GM18868 (cell line): Measurements from ENCODE around the gene PALS1.

Source experiments
- ATAC-seq: cut with Tn5 transposase; IDR thresholded peaks from one replicate; pipeline ENCODE4 v1.9.1; 2021; ENCODE audit warnings: mild to moderate bottlenecking, moderate library complexity; ENCODE audit not compliant: unreplicated experiment

The PALS1 gene

DNA sequence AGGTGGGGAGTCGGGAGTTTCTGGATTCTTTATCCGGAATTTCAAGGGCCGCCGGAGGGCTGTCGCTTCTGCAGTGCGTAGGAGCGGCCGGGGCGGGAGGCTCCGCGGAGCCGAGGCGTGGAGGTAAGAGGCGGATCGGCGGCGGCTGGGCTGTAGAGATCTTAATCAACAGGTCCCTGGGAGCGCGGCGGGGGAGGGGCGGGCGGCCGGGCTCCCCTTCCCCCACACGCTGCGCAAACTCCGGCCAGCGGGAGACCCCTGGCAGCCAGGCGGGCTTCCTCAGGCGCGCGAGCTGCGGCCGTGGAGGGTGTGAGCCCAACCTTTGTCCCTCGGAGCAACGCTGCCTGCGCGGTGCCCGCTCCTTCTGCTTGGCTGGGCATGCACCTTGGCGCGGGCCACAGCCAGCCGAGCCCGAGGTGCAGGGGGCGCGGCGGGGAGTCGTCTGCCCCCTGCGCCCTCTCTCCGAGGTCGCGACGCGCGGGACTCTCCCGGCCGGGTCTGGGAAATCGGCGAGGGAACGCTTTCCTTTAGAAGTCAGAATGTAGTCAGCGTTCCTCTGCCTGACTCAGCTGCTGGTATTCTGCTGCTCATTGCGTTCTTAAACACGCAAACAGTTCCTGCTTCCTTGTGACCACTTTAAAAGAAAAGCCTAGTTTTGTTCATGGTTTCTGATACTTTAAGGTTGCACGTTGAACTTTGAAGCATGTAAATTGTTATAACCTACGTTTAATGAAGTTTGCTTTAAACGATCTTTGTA, at the start of gene PALS1:
TSS of gene PALS1 (plus strand) at position 25 of the 757 bp plus-strand sequence. CDS start 37,736 bp downstream, outside the sequence.
- ATAC-seq = peak; percentile 38

DNA sequence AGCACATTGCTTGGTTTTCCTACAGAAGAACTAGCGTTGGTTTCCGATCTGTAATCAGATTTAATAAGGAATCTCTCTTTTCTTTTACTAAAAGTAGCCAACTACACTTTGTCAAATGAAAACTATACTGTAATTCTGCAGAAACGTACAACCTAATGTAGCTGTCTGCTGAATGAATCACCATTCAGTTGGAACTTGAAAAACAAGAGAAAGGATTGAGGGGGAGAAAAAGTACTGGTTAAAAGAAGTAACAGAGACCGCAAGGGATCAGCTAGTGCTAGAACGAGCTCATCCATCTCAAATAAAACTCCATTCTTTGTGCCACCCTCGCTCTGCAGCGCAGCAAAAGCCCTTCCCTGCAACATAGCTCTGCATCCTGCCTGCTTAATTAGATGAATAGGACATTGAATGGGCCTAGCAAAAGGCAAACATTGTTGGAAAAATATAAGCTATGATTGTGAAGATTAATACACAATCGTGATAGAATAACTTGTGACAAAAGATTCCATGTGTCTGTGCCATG, 49.4 kb upstream of the PALS1 start:
- no peak for ATAC-seq

DNA sequence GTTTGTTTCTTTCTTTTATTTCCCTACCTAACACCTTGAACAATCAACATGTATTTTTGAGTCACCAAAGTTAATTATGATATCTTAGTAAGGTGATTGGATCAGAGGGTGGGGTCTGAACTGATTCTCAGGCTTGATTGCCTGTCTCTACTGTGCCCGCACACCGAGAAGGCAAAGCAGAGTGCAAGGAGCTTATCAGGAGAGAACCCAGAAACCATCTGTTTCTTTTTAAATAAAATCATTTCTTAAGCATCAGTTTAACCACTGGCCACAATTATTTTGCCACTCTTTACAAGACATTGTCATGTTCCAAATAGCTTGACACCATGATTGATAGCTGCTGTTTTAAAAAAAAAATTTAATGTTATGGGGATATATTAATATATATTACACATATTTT, 48.9 kb upstream of the PALS1 start:
- ATAC-seq = no peak

DNA sequence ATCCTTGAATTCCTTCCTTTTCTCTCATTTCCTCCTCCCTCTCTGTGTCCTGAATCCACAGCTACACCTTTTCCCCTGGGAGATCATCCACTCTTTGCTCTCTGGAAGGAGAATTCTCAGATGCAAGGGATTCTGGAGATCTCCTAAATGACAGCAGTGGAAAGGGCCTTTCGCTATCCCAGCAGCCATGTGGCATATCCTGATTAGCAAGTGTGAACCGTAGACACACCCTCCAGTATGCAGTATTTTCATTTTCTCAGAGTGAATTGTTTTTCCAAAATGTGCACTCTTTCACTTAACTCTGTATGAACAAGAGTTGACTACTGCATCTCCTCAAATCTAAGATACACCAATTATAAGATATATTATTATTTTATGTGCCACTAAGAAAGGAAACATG, 46.0 kb upstream of the PALS1 start:
- no peak for ATAC-seq

DNA sequence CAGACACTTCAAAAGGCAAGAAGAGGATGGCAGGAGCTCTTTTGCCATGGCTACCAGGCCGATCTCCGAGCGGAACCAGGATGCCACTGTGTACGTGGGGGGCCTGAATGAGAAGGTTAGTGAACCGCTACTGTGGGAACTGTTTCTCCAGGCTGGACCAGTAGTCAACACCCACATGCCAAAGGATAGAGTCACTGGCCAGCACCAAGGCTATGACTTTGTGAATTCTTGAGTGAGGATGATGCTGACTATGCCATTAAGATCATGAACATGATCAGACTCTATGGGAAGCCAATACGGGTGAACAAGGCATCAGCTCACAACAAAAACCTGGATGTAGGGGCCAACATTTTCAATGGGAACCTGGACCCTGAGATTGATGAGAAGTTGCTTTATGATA, 42.2 kb upstream of the PALS1 start:
- ATAC-seq = no peak

DNA sequence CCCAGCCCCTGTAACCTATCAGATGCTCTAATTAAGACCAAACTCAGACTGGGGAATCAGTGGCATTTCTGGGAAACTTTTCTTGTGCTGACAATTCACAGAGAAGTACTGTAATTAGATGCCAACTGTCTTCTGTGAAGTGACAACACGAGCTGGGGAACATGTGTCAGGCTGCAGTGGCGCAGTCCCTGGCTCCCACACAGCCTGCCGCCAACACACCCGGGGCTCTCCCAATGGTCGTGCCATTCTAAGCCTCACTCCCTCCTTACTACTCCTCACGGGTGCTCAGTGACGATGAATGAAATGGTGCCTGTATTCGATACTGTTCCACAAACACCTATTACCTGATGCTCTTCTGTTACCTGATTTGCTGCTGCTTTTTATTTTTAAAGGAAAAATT, 33.4 kb upstream of the PALS1 start:
- no peak for ATAC-seq

DNA sequence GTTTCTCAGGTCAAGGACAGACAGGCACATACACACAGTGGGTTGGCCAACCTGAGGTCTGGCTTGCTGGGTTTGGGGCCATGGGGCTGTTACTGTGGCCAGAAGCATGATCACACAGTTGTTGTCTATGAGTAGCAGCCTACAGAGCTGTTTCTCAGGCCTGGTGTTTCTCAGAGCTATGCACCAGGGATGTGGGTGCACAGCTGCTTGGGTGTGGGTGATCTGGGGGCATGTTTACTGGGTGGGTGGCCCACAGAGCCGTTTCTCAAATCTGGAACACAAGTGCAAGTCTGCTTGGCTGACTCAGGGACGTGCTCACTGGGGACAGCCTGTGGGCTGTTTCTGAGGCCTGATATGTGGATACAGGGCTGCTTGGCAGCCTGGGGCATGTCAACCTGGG, 23.1 kb upstream of the PALS1 start:
- no peak for ATAC-seq

DNA sequence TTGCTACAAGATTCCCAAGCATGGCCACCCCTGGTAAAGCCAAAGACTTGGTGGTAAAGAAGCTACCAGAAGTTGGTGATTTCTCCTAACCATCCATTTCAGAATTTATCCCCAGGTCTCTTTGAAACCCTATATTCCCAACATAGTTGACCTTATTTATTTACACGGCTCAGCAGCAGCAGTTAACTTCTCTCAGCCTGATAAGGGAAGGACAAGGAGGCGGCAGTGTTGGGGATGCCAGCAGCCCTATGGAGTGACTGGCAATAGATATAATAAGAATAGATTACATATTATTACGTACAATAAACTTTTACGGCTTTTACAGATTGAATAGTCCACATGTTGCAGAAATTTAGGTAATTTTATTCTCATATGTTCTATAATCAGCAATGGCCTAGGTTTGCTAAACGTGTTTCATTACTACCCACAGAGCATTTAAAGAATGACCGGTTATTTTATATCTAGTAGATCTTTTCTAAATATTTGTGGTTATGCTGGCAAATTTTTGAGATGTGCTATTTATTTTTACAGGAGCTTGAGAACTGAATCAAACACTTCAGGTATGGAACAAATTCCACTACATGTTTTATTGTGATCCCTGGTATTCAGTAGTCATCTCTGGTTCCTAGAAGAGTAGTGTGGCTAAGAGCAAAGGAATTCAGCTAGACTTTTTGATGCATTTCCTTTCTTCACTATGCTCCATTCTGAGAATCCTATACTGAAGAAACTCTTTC, 19.8 kb upstream of the PALS1 start:
- no peak for ATAC-seq

DNA sequence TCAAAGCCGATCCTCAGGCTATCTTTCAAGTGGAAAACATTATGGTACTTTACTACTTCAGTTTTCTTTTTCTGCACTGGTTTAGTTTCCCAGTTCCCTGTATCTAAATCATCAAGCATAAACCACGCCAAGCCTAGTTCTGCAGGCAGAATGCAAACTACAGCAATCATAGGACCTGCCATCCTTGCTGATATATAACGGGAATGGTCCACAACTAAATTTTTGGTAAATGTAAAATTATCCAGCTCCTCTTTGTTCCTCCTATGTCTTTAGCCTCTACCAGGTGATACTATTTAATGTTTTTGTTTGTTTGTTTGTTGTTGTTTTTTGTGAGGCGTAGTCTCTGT, 19.3 kb upstream of the PALS1 start:
- ATAC-seq = no peak

DNA sequence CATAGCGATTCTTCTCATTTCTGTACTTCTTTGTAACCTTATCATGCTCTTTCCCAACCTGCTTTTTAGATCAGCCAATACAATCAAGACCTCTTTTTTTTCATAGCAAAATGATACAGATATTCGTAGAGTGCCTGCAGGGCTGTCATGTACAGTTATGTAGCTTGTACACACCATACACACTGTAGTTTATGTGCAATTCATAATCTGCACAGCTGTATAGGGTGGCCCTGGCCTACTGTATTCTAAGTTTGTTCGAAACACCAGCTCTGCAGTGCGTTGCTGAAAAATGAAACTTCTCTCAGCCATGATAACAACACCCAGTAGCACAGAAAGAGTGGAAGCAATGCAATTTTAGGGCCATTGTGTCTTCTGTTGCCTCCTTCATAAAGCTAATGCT, 15.7 kb upstream of the PALS1 start:
- ATAC-seq = no peak

DNA sequence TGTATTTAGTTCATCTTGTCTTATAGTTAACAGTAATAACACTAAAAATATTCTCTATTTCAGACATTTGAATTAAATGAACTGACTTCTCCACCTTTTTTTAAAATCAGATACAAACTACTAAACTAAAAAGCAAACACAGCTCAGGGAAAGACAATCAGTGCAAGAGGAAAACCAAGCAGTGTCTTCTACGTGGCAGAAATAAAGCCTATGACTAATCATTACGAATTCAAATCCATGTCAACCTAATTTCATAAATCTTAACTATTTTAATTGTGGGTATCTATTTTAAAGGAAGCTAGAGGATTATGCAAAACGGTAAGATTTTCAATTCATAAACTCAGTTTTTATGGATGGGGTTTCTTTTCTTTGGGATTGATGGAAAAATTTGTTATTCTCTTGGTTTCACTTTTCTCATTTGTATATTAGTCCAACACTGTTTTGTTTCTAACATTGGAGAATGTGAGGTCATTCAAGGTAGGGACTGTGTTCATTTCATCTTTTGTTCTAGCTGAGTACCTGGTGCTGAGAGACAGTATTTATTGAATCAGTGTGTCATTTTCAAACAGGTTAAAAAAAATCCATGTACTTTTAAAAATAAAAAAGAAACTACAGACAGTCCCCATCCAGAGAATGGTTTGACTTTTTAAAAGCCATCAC, 12.8 kb upstream of the PALS1 start:
- no peak for ATAC-seq

DNA sequence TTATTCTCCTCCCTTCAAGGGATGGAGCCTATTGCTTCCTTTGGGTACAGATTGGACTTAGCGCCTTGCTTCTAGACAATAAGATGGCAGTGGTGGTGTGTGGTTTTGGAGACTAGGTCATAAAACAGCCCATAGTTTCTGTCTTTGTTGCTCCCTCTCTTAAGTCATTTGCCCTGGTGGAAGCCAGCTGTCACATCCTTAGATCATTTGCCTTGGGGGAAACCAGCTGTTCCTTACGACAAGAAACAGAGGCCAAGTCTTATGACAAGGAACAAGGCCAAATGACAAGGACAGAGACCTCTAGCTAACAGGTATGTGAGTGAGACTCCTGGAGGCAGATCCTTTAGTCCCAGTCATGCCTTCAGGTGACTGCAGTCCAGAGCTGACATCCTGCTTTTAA, 9.2 kb upstream of the PALS1 start:
- ATAC-seq = no peak

DNA sequence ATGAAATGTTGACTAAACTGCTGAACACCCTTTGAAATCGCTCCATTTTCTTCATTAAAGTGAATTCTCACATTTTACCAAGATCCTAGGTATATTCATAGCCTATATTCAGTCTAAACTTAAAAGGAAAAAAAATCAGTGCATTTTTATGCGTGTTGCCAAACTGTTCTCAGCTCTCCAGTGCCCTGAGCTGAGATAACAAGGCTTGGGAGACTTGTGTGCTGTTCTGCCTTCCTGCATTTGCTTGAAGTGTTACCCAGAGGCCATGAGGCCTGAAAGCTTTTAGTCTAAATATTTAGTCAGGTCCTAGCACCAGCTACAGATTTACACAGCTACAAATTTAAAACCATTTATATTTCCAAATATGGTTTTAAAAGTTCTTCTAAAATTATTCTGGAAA, 8.6 kb upstream of the PALS1 start:
- ATAC-seq = no peak

DNA sequence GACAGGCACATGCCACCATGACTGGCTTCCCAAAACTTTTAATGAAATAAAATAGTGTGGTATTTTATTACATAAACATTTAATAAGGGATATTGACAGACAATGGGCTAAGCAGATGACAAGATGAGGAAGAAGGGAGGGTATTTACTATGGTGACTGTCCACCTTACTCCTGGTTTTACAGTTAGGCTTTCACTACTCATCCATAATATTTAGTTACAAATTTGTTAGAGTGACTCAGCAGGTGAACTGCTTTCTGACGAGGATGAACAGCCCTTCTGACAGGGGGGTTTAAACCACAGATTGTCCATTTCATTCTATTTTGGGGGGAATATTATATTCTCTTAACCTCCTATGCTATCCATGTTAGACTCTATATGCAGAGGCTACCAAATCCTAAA, 3.6 kb upstream of the PALS1 start:
- ATAC-seq = no peak

DNA sequence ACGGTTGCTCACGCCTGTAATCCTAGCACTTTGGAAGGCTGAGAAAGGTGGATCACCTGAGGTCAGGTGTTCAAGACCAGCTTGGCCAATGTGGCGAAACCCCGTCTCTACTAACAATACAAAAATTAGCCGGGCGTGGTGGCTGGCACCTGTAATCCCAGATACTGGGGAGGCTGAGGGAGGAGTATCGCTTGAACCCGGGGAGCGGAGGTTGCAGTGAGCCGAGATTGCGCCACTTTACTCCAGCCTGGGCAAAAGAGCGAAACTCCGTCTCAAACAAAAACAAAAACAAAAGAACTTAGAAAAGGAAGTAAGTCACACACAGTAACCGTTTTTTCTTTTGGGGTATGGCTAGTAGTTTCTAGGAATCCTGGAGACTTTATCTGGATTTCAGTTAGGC, 1.7 kb upstream of the PALS1 start:
- no peak for ATAC-seq

DNA sequence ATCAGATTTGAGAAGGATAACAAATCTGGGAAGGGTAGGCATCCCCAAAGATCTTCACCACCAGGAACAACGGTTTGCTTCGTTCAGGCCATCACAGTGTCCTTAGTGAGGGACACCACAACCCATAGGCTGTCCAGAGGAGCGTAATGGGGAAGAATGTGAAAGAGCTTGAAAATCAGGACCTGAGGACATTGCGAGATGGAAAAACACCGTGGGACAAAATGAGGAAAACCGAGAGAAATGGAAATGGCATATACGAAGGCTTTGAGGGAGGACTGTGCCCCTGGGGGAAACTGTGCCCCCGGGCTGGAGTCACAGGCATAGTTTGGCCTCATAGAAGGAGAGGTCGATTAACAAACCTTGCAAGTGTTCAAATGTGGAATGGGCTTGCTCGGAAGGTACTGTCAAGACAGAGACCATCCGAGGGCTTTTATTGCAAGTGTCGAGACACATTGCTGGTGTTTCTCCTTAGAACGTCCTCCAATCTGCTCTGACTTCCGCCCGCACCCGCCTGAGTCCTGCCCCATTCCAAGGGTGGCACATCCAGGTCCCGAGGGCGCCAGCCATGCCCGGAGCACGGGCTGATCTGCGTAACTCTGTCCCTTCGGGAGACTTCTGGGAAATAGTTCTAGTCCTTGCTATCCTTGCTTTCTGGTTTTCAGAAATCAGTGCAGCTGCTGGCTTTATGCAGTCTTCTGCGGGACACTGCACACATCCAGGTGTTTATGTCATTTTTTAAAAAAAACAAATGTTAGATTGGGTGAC, 885 bp upstream of the PALS1 start:
- ATAC-seq = peak; percentile 5

DNA sequence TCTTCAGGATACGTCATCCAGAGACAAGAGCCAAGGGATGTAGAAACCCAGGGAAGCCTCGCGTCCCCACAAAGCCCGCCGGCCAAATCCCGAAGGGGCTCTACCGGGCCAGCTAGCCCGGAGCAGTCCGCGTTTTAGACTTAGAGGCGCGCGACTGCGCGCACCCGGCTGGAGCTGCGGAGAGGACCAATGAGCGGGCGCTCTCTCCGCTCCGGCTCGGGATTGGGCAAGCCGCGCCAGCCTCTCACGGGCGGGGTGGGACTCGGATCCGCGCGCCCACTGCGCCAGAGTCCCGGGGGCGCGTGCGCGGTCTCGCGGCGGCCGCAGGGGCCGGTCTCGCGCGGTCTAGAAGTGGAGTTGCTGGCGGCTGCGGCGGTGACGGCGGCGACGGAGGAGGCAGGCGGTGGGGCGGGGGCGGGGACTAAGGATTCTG, 241 bp upstream of the PALS1 start:
- peak; percentile 95 for ATAC-seq

DNA sequence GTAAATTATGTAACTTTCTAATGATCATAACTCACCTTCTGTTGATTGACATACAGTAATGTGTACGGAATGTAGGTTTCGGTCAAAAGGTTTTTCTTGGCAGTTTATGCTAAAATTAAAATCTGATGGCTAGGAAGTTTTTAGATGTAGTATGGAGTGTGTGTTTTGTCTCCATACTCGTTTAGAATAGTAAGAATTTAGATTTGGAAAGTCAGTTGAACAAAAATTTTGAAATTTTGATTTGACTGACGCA, 859 bp downstream of the PALS1 start:
- ATAC-seq = no peak

DNA sequence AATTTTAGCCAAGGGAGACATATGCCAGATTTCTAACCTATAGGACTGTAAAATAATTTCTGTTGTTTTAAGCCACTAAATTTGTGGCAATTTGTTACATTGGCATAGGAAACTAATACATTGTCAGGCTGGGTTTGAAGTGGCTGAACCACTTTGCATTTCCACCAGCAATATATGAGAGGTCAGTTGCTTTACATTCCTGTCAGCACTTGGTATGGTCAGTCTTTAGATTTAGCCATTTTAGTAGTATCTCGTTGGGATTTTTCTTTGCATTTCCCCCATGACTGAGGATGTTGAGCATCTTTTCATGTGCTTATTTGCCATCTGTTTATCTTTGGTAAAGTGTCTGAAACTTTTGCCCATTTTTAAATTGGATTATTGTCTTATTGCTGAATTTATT, 3.9 kb downstream of the PALS1 start:
- ATAC-seq = no peak

DNA sequence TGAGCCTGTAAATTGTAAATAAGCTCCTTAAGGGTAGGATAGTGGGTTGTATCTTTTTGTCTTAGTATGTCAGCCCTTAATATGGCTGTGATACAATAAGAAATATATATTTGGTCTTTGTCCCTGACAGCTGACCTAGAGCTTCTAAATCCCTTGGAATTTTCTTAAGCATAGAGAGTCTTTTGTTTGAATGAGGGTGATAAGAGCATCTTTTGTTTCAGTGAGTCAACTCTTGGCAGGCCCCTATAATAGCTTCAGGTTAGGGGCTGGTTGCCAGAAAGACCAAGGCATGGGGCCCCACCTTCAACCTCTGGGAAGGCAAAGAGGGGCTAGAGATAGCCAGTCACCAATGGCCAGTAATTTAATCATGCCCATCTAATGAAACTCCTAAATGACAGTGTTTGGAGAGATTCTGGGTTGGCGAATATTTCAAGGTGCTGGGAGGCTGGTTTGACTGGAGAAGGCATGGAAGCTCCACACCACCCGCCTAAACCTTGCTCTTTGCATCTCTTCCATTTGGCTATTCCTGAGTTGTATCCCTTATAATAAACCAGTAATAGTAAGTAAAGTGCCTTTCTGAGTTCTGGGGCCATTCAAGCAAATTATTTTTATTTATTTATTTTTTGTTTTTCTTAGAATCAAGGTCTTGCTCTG, 10.5 kb downstream of the PALS1 start:
- no peak for ATAC-seq

DNA sequence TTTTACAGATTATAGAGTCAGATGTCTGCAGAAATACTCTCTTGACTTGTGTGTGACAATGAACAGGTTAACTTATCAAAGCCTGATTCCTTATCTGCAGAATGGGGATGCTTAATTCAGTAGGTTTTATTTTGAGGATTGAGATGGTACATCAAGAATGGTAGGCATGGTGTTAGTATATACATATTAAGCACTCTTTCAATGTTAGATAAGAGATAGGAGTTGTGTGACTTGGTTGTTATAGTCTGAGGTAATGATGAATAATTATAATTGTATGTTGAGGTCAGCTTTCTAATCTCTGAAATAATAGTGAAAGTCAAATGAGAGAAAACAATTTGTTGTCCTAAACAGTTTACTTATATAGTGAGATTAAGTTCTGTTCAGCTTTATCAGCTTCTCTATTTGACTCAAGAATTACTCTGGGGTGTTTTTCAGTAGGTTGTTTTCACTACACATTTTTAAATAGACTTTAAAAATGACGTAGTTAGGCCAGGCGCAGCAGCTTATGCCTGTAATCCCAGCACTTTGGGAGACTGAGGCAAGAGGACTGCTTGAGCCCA, 11.9 kb downstream of the PALS1 start:
- no peak for ATAC-seq
